GM15510 (cell line): ENCODE results near the gene DBH.

Source experiments
- POLR2A ChIP-seq: IDR thresholded peaks from 3 replicates; pipeline ENCODE4 v1.6.1; 2011; ENCODE audit warnings: borderline replicate concordance; ENCODE audit not compliant: insufficient read length; ENCODE audit errors: extremely low read depth

Gene DBH

DNA sequence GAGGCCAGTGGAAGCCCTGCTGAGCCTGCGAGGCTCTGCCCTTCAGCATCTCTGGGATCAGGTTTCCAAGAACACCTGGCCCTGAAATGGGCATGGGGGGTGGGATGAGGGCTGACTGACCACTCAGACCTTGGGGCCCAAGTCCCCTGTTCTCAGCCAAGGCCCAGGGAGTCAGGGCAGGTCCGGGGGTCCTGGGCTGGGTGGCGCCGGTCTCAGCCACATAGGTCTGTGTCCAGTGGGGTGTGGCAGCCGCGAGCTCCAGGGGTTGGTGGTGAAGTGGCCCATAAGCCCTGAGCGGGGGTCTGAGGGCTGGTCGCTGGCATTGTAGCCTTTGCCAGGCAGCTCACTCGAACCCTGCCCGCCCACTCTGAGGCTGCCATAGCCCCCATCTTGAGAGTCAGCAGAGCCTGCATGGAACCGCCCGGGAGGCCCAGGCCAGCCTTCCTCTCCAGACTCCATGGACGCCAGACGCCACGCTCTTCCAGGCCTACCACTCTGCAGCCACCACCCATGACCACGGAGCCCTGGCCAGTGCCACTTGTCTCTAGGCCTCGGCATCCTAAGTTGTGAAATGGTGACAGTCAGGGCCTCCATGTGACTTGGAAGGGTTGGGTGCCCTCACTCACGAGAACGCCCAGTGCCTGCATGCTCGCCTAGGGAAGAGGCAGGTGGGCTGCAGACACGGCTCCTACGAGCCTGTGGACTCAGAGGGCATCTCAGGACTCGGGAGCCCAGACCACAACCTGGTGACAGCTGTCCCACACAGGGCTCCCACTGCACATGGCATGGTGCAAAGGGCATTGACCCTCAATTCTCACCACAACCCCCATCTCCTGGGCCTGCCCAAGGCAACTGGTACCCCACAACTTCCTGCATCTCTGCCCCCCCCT is 6.7 kb upstream of the DBH start:
- no peak for TF ChIP-seq POLR2A

DNA sequence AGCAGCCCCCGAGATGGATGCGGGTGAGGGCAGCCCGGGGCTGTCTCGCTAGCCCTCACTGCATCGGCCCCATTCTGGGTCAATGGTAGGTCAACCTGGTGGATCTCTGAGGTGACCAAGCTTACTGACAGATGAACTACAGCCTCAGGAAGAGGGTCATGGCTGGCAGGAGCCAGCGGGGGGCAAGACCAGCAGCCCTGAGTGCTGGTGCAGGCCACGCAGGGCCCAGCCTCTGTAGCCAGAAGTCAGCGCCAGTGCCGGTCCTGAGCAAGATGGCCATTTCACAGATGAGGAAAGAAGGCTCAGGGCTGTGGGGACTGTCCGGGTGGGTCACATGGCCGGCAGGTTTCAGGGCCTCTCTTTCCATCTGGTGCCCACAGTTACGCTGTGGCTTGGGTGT is 5.1 kb upstream of the DBH start:
- TF ChIP-seq POLR2A, result no peak

DNA sequence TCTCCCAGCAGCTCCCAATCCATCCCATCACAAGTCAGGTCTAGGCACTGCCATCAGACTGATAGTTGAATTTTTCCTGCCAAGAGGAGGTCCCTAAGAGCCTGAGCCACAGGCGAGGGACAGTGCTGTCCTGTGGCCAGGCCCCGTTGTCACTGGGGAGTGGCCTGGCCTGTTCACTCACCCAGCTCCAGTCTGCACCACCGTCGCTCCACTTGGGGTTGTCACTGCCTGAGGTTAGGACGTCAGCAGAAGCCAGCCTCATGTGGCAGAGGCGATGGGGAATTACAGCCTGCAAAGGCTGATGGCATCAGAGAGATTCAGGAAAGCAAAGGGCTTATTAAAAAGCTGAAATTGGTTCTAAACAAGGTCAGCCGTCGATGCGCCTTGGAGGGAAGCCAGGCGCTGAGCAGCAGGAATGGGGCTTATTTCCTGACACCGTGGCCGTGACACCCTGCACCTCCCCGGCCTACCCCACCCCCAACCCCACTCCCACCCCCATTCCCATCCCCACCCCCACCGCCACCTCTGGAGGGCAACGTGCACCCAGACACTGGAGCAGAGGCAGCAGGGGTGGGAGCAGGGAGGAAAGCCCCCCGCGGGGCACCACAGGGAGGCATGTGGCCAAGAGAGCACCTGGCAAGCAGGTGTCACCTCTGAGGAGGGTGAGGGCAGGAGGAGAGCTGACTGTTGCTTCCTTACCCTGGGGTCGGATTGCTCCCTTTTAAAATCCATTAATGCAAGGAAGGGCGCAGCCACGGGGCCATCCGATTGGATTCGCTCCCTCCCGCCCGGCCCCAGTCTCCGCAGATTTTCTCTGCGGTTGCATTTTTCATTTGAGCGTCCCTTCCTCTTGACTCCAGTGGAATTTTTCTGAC is 3.1 kb upstream of the DBH start:
- TF ChIP-seq POLR2A, result no peak

DNA sequence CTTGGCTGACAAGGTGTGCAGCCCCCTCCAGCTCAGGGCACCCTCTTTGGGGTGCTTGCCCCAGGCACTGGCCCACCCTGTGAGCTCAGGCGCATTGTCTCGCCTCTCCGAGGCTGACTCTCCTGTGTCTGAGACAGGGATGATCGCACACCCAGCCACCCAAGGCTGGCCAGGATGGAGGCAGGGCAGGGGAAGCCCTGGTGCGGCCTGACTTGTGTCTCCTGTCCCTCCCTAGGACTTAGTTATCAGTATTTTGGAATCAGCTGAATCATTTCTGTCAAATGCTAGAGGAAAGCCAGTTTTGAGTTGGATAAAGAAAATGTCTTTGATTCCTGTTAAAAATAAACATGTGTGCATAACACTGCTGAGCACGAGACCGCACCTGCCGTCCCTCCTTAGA is 2.5 kb upstream of the DBH start:
- TF ChIP-seq POLR2A, result no peak

DNA sequence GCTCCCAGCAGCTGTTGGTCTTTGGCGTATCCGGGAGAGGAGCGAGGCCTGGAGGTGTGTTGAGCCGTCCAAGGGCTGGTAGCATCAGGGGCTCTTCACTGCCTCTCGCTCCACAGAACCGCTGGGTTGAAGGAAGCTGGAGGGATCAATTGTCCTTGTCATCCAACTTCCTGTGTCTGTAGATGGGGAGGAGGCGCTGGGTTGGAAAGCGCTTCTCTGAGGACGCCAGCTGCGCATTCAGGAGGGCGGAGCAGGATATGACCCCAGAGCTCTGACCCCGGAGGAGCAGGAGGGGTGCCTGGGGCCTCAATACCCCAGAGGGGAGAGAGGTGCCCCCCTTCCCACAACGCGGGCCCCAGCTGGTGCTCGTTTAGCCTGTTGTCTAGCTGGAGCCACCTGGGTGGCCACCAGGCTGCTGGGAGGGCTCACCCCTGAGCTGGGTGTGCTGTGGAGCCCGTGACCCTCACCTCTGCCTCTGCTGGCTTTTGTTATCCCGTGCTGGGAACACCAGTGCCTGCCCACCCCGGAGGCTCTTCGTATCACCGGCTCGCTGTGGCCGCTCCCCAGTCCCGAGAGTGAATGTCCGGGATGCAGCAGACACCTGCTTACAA is 2.0 kb upstream of the DBH start:
- TF ChIP-seq POLR2A, result no peak

DNA sequence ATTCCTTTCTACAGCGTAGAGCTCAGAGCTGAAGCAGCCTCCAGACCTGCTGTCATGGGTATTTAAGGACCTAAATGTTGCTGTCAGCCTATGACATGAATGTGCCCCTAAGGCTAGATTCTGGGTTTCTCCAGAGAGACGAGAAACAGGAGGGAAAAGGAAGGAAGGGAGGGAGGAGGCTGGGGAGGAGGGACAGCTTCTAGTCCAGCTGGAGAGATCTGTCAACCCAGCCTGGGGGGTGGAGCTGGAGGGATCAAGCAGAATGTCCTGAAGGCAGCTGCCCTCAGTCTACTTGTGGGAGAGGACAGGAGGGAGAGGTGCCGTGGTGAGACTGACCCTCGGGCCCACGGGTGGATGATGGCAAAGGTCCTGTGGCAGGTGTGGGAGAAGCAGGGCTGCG is 1.1 kb upstream of the DBH start:
- no peak for TF ChIP-seq POLR2A

DNA sequence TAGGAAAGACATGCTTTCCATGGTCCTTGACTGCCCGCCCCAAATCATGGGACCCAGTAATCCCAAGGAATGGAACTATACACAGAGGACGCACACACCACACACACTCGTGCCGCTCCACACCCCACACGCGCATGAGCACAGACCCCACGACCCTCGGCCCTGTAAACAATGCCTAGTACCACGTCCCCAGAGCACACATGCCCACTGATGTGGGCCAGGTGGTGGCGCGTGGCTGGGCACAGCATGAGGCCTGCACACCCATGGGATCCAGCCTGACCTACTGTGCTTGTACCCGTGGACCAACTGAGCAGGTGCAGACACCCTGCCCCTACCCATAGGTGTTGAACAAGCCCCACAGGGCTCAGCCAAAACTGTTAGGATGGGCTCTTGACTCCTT is 739 bp downstream of the DBH start:
- no peak for TF ChIP-seq POLR2A

DNA sequence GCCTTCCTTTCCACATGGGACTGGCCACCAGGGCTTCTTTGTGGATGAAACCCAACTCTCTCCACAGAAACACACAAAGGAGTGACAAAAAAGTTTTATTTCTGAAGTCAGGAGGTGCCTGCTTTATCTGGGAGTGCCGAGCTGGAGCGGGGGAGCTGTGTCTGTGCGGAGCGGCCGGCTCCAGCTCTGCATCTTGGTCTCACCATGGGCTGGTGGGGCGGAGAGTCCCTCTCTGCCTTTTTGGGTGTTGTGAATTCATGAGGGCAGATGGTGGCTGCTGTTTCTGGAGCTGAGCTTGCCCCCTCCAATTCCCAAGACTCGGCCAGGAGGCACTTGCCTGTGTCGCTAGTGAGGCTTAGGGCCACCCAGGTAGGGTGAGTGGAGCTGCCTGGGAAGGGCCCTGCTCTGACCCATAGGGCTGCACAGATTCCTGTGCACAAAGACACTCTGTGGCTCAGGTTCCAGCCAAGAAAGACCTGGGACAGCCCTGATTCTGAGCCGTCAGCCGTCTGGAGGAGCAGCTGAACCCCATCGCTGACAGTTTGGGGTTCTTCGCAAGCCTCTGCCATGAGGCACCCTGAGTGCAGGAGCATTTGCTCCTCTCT is 1.4 kb downstream of the DBH start:
- TF ChIP-seq POLR2A, result no peak

DNA sequence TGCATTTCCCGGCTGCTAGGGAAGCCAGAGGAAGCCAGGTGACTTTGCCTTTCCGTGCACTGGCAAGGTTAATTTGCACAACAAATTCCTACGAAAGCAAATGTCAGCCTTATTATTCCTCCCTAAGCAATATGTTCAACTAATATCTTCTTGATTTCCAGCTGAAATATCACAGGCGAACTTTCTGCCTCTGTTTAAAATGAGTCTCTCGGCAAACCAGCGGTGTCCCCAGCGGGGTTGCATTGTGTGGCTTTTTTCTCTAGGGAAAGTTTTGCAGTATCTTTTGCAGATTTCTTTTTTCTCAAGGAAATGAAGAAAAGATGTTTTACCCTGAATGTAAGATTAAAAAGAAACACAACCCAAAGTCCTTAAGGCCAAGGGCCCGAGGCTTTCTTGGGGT is 1.9 kb downstream of the DBH start:
- no peak for TF ChIP-seq POLR2A

DNA sequence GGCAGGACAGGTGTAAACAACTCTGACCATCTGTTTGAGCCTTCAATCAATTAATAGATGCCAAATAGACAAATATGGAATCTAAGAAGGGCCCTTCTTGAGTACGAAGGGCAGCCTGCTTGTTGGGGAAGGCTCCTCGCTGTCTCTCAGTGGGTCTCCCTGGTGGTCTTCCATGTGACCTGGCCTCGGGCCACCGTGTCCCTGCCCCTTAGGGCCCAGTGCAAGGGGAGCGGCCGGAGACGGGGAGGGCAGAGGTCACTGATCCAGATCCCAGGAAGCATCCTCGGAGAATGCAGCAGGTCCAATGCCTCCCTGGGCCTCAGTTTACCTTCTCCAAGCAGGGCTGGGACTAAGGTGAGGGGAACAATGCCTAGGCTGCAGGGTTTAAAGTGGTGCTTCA is 2.5 kb downstream of the DBH start:
- no peak for TF ChIP-seq POLR2A

DNA sequence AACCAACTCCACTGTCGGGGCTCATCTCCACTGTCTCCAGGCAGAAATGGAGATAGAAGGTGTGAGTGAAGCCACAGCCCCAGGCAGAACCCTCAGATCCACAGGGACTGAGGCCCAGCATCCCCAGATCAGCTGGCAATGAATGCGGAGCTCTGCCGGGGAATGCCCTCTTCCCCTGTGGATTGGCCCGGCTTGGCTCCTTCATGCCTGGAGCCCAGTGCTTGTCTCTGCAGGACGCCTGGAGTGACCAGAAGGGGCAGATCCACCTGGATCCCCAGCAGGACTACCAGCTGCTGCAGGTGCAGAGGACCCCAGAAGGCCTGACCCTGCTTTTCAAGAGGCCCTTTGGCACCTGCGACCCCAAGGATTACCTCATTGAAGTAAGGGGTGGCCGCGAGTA is 3.5 kb downstream of the DBH start:
- TF ChIP-seq POLR2A, result no peak

DNA sequence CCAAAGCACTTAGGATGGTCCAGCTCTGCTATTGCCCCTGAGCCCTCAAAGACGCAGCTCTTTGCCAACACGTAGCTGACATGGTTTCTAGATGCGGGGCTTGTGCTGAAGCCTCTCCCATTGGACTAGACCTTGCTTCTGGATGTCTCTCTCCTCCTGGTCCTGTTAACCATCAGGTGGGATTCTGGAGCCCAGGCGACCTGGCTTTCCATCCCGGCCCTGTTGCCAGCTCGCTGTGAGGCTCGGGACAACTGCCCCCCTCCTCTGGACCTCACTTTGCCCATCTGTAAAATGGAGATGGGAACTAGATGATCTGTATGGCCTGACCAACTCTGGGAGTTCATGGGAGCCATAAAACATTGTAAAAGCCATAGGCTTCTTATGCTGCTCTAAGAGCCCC is 4.0 kb downstream of the DBH start:
- TF ChIP-seq POLR2A, result no peak

DNA sequence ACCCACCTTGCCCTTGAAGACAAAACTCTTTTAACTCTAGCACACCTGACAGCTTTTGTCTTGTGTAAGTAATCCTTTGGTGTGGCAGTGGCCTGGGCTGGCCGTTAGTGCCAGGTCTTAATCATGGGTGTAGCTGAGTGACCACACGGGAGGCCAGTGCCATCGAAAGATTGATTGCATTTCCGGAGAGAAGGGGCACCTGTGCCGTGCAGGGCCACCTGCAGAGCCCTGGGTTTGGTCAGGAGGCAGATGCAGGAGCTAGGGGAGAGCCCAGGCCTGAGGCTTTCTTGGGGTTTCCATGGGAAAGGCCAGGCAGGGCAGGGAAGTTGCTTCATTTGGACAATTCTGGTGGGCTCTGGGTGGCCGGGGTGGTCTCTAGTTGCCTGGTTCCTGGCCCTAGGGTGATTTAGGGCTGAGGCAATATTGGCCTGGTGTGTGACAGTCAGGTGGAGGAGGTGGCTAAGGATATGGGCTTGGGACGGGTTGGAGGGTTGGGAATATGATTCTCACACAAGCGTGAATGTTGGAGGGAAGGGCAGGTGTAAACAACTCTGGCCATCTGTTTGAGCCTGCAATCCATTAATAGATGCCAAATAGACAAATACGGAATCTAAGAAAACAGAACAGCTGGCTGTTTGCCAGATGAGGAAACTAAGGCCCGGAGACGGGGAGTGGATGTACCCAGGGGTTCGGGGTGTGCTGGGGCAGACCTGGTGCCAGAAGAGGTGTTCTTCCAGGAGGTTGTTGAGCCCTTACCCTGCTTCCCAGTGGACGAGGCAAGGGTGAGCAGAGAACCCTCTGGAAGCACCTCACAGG is 4.6 kb downstream of the DBH start:
- no peak for TF ChIP-seq POLR2A

DNA sequence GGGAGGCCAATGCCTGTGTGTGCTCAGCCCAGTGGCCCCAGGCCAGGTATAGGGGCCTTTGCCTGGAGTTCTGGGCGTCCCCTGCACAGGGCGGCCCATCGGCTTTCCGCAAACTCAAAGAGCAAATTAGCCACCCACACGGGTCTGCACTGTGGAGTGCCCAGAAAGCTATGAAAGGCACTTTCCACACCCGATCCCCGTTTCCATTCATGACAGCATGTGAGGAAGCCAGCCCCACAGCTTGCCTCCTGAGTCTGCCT is 5.2 kb downstream of the DBH start:
- TF ChIP-seq POLR2A, result no peak
